Measurements from ENCODE around the gene TRPM6.

GRCh38 chr9:74861071-74861470 lies 26.6 kb downstream of the TRPM6 start:
- no peak for TF ChIP-seq CTCF (IDR thresholded peaks at IDR 0.05)
- no peak for TF ChIP-seq POLR2A (IDR thresholded peaks at IDR 0.05)
